ENCODE measurements around the gene LYSMD3.

DNA sequence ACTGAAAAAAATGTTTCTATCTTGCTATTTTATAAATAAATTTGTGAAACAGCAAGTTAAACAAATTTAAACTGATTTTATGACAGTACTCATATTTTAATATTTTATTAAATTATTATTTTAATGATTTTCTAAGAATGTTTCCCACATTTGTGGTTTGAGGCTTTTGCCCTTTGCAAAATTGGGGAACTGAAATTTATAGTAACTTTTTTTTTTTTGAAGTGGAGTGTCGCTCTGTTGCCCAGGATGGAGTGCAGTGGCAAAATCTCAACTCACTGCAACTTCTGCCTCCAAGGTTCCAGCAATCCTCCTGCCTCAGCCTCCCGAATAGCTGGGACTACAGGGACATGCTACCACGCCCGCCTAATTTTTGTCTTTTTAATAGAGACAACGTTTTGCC, 22.0 kb upstream of the LYSMD3 start:
- TF ChIP-seq, protein P1, sequence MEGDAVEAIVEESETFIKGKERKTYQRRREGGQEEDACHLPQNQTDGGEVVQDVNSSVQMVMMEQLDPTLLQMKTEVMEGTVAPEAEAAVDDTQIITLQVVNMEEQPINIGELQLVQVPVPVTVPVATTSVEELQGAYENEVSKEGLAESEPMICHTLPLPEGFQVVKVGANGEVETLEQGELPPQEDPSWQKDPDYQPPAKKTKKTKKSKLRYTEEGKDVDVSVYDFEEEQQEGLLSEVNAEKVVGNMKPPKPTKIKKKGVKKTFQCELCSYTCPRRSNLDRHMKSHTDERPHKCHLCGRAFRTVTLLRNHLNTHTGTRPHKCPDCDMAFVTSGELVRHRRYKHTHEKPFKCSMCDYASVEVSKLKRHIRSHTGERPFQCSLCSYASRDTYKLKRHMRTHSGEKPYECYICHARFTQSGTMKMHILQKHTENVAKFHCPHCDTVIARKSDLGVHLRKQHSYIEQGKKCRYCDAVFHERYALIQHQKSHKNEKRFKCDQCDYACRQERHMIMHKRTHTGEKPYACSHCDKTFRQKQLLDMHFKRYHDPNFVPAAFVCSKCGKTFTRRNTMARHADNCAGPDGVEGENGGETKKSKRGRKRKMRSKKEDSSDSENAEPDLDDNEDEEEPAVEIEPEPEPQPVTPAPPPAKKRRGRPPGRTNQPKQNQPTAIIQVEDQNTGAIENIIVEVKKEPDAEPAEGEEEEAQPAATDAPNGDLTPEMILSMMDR (optimal IDR thresholded peaks at IDR 0.05 in 1 of 3, IDR thresholded peaks at IDR 0.05 in 1 of 3, conservative IDR thresholded peaks at IDR 0.05 in 1 of 3; ENCODE audit: extremely low read depth in 1 of 3, insufficient read depth in 2 of 3, low read length in 3 of 3) = no peak
- no peak for TF ChIP-seq EZH2 (IDR thresholded peaks at IDR 0.05; ENCODE audit: low read length)
